ENCODE data around the gene ADSS1. TPM values are rescaled to one million over a fixed set of nuclear protein-coding genes. Genes with fewer than 3 reads are reported as not detected.

The ADSS1 gene
- total RNA-seq, 4 donors from 2014 or later, result 2.3 to 36.2 (median 7.3) TPM

DNA sequence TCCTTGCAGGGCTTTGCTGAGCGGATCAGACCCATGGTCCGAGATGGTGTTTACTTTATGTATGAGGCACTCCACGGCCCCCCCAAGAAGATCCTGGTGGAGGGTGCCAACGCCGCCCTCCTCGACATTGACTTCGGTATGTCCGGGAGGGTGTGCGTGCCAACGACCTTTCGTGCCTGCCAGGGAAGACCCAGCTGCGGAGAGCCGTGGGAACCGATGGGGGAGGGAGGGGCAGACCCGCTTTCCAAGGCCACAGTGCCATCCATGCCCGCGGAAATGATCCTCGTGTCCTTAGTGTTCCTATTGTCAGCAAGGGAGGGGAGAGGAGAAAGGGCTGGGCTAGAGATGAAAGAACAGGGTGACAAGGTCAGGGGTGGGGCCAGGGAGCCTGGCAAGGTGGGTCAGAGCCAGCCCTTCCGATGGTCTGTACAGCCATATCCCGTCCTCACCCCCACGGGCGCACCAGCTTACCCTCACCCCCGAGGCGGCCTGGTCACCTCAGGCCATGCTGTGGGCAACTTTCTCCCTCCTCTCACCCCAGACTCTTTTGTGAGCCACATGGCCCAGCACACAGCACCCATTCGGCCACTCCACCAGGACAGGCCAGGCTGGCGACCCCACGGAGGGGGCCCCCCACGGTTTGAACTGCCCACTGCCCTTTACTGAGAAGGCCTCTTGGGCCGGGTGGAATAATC lies 17.2 kb downstream of the ADSS1 start:
- no peak for TF ChIP-seq CTCF (IDR thresholded peaks at IDR 0.05; ENCODE audit: low read depth)

DNA sequence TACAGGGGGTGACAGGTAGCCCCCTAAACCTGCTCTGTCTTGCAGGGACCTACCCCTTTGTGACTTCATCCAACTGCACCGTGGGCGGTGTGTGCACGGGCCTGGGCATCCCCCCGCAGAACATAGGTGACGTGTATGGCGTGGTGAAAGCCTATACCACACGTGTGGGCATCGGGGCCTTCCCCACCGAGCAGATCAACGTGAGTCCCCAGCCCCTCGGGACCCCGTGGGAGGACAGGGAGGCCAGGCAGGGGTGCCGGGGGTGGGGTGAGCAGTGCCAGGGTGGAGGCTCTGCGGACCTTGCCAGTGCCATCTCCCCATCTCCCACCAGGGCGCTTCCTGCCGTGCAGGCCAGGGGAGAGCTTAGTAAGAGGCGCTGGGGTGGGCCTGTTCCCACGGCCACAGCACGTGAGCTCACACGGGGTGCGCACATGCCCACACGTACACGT lies 17.8 kb downstream of the ADSS1 start:
- no peak for TF ChIP-seq CTCF (IDR thresholded peaks at IDR 0.05; ENCODE audit: low read depth)

- TF ChIP-seq CTCF (IDR thresholded peaks at IDR 0.05; ENCODE audit: low read depth), result no peak
Observed at GRCh38 chr14:104742586-104743455, 18.8 kb downstream of the ADSS1 start.

GRCh38 chr14:104743461-104744380 lies 19.7 kb downstream of the ADSS1 start:
- TF ChIP-seq CTCF (IDR thresholded peaks at IDR 0.05; ENCODE audit: low read depth), result no peak

GRCh38 chr14:104744484-104744883 lies 20.5 kb downstream of the ADSS1 start:
- no peak for TF ChIP-seq CTCF (IDR thresholded peaks at IDR 0.05; ENCODE audit: low read depth)

- no peak for TF ChIP-seq CTCF (IDR thresholded peaks at IDR 0.05; ENCODE audit: low read depth)
Observed at GRCh38 chr14:104745431-104745830, 21.4 kb downstream of the ADSS1 start.
